GM12878 (cell line): Measurements from ENCODE around the gene PLPP7. TPM values are rescaled to one million over a fixed set of nuclear protein-coding genes. Genes with fewer than 3 reads are reported as not detected.

Experiments
- ATAC-seq: fragments of 200-7000 bp; cut with Tn5 transposase; 3 replicates; pipeline ENCODE4 v1.9.1; 2020; ENCODE audit warnings: mild to moderate bottlenecking, moderate library complexity
- BruUV-seq: library from RNA; stranded (reverse); fragments of 400-500 nt; replicated peaks from 2 replicates; lab custom pipeline; 2021; lab: Mats Ljungman, UMichigan
- CTCF ChIA-PET: fragments of 300-600 bp; sonication (Branson Sonifier 250); formaldehyde crosslinking; extraction: SDS; loops from one replicate; lab custom pipeline; 2021; ENCODE audit warnings: inconsistent platforms; lab: Yijun Ruan, JAX
- POLR2A ChIA-PET: fragments of 350-600 bp; formaldehyde crosslinking; extraction: SDS; loops from one replicate; lab custom pipeline; 2021; ENCODE audit warnings: inconsistent platforms; lab: Charles Lee
- RAD21 ChIA-PET: fragments of 300-600 bp; sonication (Branson Sonifier 250); formaldehyde crosslinking; loops from one replicate; lab custom pipeline; 2023; ENCODE audit warnings: antibody characterized with exemption; ENCODE audit not compliant: unreplicated experiment; lab: Charles Lee
- SMC1A ChIA-PET: fragments of 300-600 bp; sonication (Branson Sonifier 250); formaldehyde crosslinking; loops from one replicate; lab custom pipeline; 2023; ENCODE audit not compliant: unreplicated experiment, uncharacterized antibody; lab: Charles Lee
- DNase-seq: peaks from one replicate; pipeline ENCODE4 v3.0.0-alpha.2; 2011; ENCODE audit warnings: low read depth, low spot score
- FAIRE-seq: peaks from 3 replicates; lab custom pipeline; 2011; peaks lifted over from hg19 to GRCh38; lab: Jason Lieb, UNC
- H2AFZ ChIP-seq: 2 replicates; pipeline ENCODE4 v1.6.0; 2011; ENCODE audit warnings: low read depth, low read length, control low read depth; ENCODE audit not compliant: control insufficient read depth
- H3K27ac ChIP-seq: 2 replicates; pipeline ENCODE4 v1.5.1; 2011; ENCODE audit warnings: control low read depth; ENCODE audit not compliant: control insufficient read depth, insufficient read depth
- H3K27me3 ChIP-seq, 2 experiments: replicated peaks in 1 of 2; 2 replicates each; pipeline versions ENCODE4 v1.6.0 to v1.6.1; 2011; ENCODE audit warnings: low read length in 1 of 2; ENCODE audit not compliant: control insufficient read depth in 2 of 2, insufficient read depth in 2 of 2
- H3K36me3 ChIP-seq, 2 experiments: 2 replicates each; pipeline ENCODE4 v1.5.1; 2011; ENCODE audit warnings: low read length in 1 of 2; ENCODE audit not compliant: control insufficient read depth in 2 of 2, insufficient read depth in 2 of 2
- H3K4me1 ChIP-seq: 2 replicates; pipeline ENCODE4 v1.6.1; 2011; ENCODE audit warnings: mild to moderate bottlenecking, low read length, moderate library complexity, mixed read lengths; ENCODE audit not compliant: control insufficient read depth, insufficient read depth
- H3K4me2 ChIP-seq: 2 replicates; pipeline ENCODE4 v1.6.0; 2011; ENCODE audit warnings: control low read depth; ENCODE audit not compliant: control insufficient read depth, insufficient read depth
- H3K4me3 ChIP-seq: fragments of 200-600 bp; sonication (generic); 2 replicates; pipeline ENCODE4 v1.5.1; 2016
- H3K79me2 ChIP-seq: 2 replicates; pipeline ENCODE4 v1.6.0; 2011; ENCODE audit warnings: low read length; ENCODE audit not compliant: control insufficient read depth, insufficient read depth
- H3K9ac ChIP-seq: 2 replicates; pipeline ENCODE4 v1.8.0; 2011; ENCODE audit warnings: low read length, control low read depth, mixed read lengths; ENCODE audit not compliant: control insufficient read depth, insufficient read depth
- H3K9me3 ChIP-seq: replicated peaks from 3 replicates; pipeline ENCODE4 v1.5.1; 2011; ENCODE audit warnings: mild to moderate bottlenecking, low read length; ENCODE audit not compliant: control insufficient read depth, insufficient read depth
- H4K20me1 ChIP-seq: 2 replicates; pipeline ENCODE4 v1.6.0; 2011; ENCODE audit not compliant: control insufficient read depth, insufficient read depth
- ATF2 ChIP-seq: IDR thresholded peaks from 2 replicates; pipeline ENCODE4 v1.6.1; 2012; ENCODE audit warnings: low read length, inconsistent platforms
- BCL11A ChIP-seq: IDR thresholded peaks from 2 replicates; pipeline ENCODE4 v1.6.1; 2011; ENCODE audit warnings: low read depth, low read length
- BHLHE40 ChIP-seq, 2 experiments: fragments of 450-650 bp in 1 of 2; IDR thresholded peaks; 2 replicates each; pipeline ENCODE4 v1.6.1; 2011 to 2017; ENCODE audit warnings: low read depth in 2 of 2, borderline replicate concordance in 1 of 2, improper control_type of control experiment in 1 of 2, low read length in 1 of 2, mild to moderate bottlenecking in 1 of 2
- EP300 ChIP-seq, 2 experiments: fragments of 150-350 bp in 1 of 2; IDR thresholded peaks; 2 replicates each; pipeline ENCODE4 v1.6.1; 2011 to 2012; ENCODE audit warnings: low read depth in 2 of 2, low read length in 2 of 2, borderline replicate concordance in 1 of 2, improper control_type of control experiment in 1 of 2, inconsistent platforms in 1 of 2; ENCODE audit not compliant: control insufficient read depth in 1 of 2
- ETV6 ChIP-seq, 2 experiments: fragments of 450-650 bp in 1 of 2; IDR thresholded peaks in 1 of 2; conservative IDR thresholded peaks in 1 of 2; 2 replicates each; pipeline ENCODE4 v1.6.1; 2014; ENCODE audit warnings: antibody characterized with exemption in 1 of 2, borderline replicate concordance in 1 of 2, low read depth in 1 of 2, mild to moderate bottlenecking in 1 of 2, moderate library complexity in 1 of 2
- EZH2 ChIP-seq: IDR thresholded peaks from 2 replicates; pipeline ENCODE4 v1.6.1; 2012; ENCODE audit warnings: low read depth, mild to moderate bottlenecking, control low read depth, inconsistent platforms, low read length, borderline replicate concordance; ENCODE audit not compliant: control insufficient read depth
- IKZF1 ChIP-seq: fragments of 450-650 bp; conservative IDR thresholded peaks from 2 replicates; pipeline ENCODE4 v1.6.1; 2017; ENCODE audit warnings: antibody characterized with exemption, mild to moderate bottlenecking
- MTA2 ChIP-seq: fragments of 450-650 bp; IDR thresholded peaks from 2 replicates; pipeline ENCODE4 v1.6.1; 2016; ENCODE audit warnings: low read depth, mild to moderate bottlenecking, moderate library complexity
- RCOR1 ChIP-seq: conservative IDR thresholded peaks from 2 replicates; pipeline ENCODE4 v1.6.1; 2012; ENCODE audit warnings: low read depth, low read length, improper control_type of control experiment
- SPI1 ChIP-seq: IDR thresholded peaks from 2 replicates; pipeline ENCODE4 v1.6.1; 2011; ENCODE audit warnings: low read depth, mild to moderate bottlenecking, low read length, moderate library complexity, borderline replicate concordance; ENCODE audit not compliant: insufficient read depth
- SRF ChIP-seq, 2 experiments: IDR thresholded peaks; 2 replicates each; pipeline ENCODE4 v1.6.1; 2011; ENCODE audit warnings: low read depth in 2 of 2, low read length in 2 of 2, mild to moderate bottlenecking in 1 of 2, moderate library complexity in 1 of 2
- TCF7 ChIP-seq: IDR thresholded peaks from 2 replicates; pipeline ENCODE4 v1.6.1; 2014; ENCODE audit warnings: antibody characterized with exemption, borderline replicate concordance
- ZNF687 ChIP-seq: fragments of 450-650 bp; IDR thresholded peaks from 2 replicates; pipeline ENCODE4 v1.6.1; 2017; ENCODE audit warnings: mild to moderate bottlenecking, moderate library complexity
- WGBS: methylation state at CpG from one replicate; pipeline ENCODE4 v1.1.6; 2016; ENCODE audit warnings: low lambda C conversion rate; ENCODE audit not compliant: insufficient replicate concordance, insufficient coverage; ENCODE audit errors: missing lambda C conversion rate; 5-methylcytosine and 5-hydroxymethylcytosine counted together
- in situ Hi-C: fragments of 300-500 bp; cut with MboI; formaldehyde crosslinking; loops from 9 replicates; pipeline ENCODE4 v1.14.3; 2018; ENCODE audit warnings: mixed read lengths
- intact Hi-C: fragments of 100-400 bp; cut with micrococcal nuclease; formaldehyde crosslinking; loops from one replicate; pipeline ENCODE4 v1.14.2; 2022; ENCODE audit not compliant: unreplicated experiment
- polyA plus RNA-seq, 11 experiments: library from polyadenylated mRNA; depleted of rRNA in 4 of 11; unstranded in 6 of 11; stranded (reverse) in 5 of 11; fragments of >200 nt; fragmentation: Nextera tagmentation in 4 of 11; fragmentation: Illumina TruSeq in 1 of 11; extraction: Ambion mirVana in 4 of 11; extraction: Trizol in 1 of 11; gene quantifications; 1 replicate in 1 of 11; 2 replicates in 10 of 11; pipeline versions ENCODE4 v1.2.1 to v1.2.3, GENCODE V29; 2011 to 2016; ENCODE audit warnings: inconsistent platforms in 2 of 11, missing spikeins in 2 of 11, low read depth in 1 of 11
- total RNA-seq, 4 experiments: library from RNA; depleted of rRNA in 3 of 4; stranded (reverse); fragments of >200 nt in 3 of 4; fragmentation: Illumina TruSeq in 1 of 4; extraction: Trizol in 1 of 4; gene quantifications; 2 replicates each; pipeline versions ENCODE4 v1.2.1 to v1.2.3, GENCODE V29; 2013 to 2021
- TF ChIP-seq, protein P1 (sequence below): fragments of 450-650 bp; IDR thresholded peaks from 2 replicates; pipeline ENCODE4 v1.6.1; 2017; ENCODE audit warnings: borderline replicate concordance

Gene PLPP7
- total and polyA plus RNA-seq, 10 of the 15 experiments (the other 5 are each of a cell fraction or from before 2014, with no cell fraction given): 0.05 to 1.0 (median 0.40) TPM; not detected in 3

- Histone ChIP-seq H3K4me2 (peak overlapping the region; percentile 31), H3K27me3 (no peaks in the 10 kb centered on the region), H3K9ac (no peak overlapping the region), H3K79me2 (peaks cover 43% of the 10 kb centered on the region), H3K4me1 (peaks cover 24% of the 10 kb centered on the region), H2AFZ (no peak overlapping the region), H3K9me3 (no peaks in the 10 kb centered on the region), H3K36me3 (peaks cover 20 to 35% of the 10 kb centered on the region in 2 experiments), H4K20me1 (no peaks in the 10 kb centered on the region), H3K27ac (peak overlapping the region; percentile 66), H3K4me3 (no peak overlapping the region)
- intact Hi-C loops: no loop called here
- no TSS peak for BruUV-seq
- CTCF ChIA-PET: interaction anchor here (1.7 kb wide), 1 partner anchor 9 kb away, joined by 3 read pairs; no protein-coding TSS in a partner anchor
- ATAC-seq (peak; percentile 92), DNase-seq (no peak), FAIRE-seq (peak; percentile 93)
- WGBS: 46% methylated on average over 13 of the region's 13 CpGs
- in situ Hi-C loops: loop anchor here (10.0 to 25.0 kb wide), 3 partner anchors 462 to 1875 kb away; partner anchors contain the start of genes C9orf78 and USP20
- SMC1A ChIA-PET: interaction anchor here (1.0 to 1.4 kb wide), 3 partner anchors 9 to 16 kb away, joined by 3 to 5 read pairs (median 3); no protein-coding TSS in a partner anchor
- RAD21 ChIA-PET: interaction anchor here (2.8 kb wide), 1 partner anchor 10 kb away, joined by 13 read pairs; no protein-coding TSS in a partner anchor
- POLR2A ChIA-PET: interaction anchor here (0.6 to 2.5 kb wide), 5 partner anchors 8 to 85 kb away, joined by 3 to 12 read pairs (median 5); no protein-coding TSS in a partner anchor
- TF ChIP-seq, protein P1, sequence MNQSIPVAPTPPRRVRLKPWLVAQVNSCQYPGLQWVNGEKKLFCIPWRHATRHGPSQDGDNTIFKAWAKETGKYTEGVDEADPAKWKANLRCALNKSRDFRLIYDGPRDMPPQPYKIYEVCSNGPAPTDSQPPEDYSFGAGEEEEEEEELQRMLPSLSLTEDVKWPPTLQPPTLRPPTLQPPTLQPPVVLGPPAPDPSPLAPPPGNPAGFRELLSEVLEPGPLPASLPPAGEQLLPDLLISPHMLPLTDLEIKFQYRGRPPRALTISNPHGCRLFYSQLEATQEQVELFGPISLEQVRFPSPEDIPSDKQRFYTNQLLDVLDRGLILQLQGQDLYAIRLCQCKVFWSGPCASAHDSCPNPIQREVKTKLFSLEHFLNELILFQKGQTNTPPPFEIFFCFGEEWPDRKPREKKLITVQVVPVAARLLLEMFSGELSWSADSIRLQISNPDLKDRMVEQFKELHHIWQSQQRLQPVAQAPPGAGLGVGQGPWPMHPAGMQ: no peak
- TF ChIP-seq SRF (IDR thresholded peaks at IDR 0.05; ENCODE audit: low read depth in 2 of 2, low read length in 2 of 2) (no peak), ETV6 (conservative IDR thresholded peaks at IDR 0.05 in 1 of 2, IDR thresholded peaks at IDR 0.05 in 1 of 2; ENCODE audit: borderline replicate concordance in 1 of 2, low read depth in 1 of 2) (peak in 1 of 2 experiments; percentile 38; a peak in 1 of 4 replicates), MTA2 (peak; percentile 72), SPI1 (peak; percentile 93), BHLHE40 (IDR thresholded peaks at IDR 0.05; ENCODE audit: borderline replicate concordance in 1 of 2, low read depth in 2 of 2, low read length in 1 of 2) (peak; percentile 26 to 70; a peak in 1 of 4 replicates), ATF2 (peak; percentile 54; the same call in 1 of the 2 replicates), EZH2 (no peak), EP300 (IDR thresholded peaks at IDR 0.05; ENCODE audit: borderline replicate concordance in 1 of 2, control insufficient read depth in 1 of 2, low read depth in 2 of 2, low read length in 2 of 2) (peak in 1 of 2 experiments; percentile 62; a peak in 1 of 4 replicates), ZNF687 (peak; percentile 53), RCOR1 (no peak), BCL11A (0 out of 2 replicates have a peak, but pooled peaks have one; percentile 23), TCF7 (peak; percentile 58; the same call in 1 of the 2 replicates), IKZF1 (peak; percentile 92)
Observed at GRCh38 chr9:131262327-131263032, 27.0 kb upstream of the PLPP7 start.
